GM18502 (cell line): ENCODE data around the gene WDR27.
"Not testable (repeated sequence)": the region's sequence is repeated elsewhere in the genome, so short reads cannot be mapped to it uniquely, and the experiment has no call there.

Experiments
- ATAC-seq: cut with Tn5 transposase; IDR thresholded peaks from one replicate; pipeline ENCODE4 v1.9.1; 2021; ENCODE audit warnings: mild to moderate bottlenecking; ENCODE audit not compliant: unreplicated experiment, poor library complexity

The WDR27 gene

DNA sequence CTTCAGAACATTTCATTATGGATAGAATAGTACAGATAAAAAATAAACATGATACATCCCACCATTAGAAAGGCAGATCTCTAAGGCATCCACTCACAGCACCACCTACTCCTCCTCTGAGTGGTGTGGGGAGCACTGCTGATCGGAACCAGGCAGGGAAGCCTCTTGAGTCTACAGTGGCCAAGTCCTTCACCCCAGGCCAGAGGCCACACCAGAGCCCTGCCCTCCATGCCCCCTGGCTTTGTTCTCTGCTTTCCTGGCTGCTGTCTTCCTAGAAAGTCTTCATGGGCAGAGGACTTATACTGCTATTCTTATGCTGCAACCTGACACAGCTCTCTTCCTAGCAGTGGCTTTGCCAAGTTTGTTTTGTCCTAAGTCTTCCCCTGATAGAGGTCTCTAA, 246.4 kb downstream of the WDR27 start:
- ATAC-seq: no peak

DNA sequence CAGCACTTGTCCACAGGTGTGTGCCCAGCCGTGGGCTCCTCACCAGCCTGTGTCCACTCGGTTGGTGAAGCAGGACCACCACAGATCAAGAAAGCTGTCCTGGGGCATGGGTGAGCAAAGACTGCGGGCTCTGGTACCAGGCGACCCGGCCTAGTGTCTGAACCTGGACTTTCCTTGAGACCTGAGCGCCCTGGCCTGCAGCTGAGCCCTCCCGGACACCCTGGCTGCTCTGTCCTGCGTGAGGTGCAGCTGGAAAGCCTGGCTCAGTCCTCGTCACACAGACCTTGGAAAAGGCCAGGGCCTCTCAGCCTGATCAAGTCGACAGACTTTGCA, 247.0 kb downstream of the WDR27 start:
- ATAC-seq: no peak

DNA sequence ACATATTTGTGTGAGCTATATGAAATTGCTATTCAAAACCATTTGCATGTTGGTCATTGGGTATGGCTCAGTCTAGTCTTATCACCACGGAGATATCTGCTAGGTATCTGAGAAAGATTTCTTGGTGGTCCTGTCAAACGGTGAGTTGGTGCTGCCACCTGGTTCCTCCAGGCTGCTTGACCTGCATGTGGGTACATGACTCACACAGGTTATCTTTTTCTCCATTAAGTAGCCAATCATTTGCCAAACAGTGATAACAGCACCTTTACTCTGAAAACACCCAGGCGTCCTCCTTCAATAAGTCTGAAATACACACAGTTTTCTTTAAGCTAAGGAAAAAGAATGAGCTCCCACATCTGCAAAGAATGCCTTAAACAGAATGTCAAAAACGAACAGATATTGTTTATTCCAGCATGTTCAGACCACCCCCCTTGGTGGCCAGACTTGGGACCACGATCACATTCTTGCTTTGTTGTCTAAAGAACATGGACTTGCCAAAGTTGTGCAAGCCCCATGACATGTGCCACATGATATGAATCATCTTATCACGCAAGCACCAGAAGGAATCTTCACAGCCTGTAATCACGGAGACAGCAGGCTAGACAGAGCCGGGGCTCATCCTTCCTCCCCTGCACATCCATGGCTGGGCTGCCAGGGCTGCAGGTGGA, 247.5 kb downstream of the WDR27 start:
- no peak for ATAC-seq

DNA sequence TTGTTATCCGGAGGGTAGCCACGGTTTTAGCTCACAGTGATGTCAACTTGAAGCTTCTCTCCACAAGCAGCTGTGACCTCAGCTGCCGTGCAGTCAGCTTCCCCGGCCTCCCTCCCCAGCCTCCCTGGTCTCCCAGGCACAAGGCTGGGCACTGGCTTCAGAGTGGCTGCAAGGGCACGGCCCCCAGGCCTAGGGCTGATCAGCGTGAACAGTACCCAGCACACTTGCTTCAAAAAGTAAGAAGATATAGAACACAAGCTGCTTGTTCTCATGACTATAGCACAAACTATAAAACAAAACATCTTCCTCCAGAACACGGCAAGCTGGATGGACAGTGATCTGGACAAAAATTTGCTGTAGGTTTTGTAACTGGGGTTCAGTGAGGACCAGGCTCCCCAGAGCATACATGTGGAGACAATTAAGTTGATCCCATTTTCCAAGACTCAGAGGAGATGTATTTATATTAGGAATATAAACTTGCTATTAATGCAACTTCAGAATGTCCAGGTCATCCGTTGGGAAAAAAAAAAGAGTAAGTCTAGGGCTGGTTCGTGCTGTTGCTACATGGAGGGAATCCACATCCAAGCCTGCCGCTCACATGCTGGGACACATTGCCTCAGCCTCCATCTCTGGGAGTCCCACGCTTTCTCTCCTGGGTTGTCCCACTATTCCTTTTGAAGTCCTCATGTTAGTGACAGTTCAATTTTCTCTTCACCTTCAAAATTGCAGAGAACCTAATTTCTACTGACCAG, 248.8 kb downstream of the WDR27 start:
- no peak for ATAC-seq

DNA sequence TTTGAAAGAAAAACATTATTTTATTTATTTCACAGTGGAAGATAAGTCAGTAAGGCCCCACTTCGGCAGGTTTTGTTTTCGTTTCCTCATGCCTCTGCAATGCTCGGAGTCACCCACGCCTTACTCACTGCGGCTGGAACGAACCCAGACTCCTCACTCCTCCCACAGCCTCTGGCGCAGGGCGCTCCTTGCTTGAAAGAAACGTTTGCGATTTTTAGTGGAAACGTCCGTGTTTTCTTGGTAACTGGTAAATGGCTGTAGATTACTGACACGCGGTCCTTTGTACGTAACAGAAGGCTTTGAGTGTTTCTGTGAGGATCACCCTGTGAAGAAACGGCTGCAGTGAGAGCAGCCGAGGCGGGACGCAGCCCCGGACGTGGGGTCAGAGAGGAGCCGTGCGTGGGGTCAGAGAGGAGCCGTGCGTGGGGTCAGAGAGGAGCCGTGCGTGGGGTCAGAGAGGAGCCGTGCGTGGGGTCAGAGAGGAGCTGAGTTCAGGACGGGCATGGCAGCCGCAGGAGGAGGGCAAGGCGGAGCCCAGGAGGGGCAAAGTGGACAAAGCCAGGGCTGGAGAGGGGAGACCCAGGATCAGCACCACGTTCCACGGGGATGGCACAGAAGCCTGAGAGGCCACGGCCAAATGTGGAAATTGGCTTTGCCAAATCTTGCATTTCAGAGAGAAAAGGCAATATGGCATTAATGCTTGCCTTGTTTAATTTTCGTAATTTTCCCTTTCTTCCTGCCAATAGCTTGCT, 249.5 kb downstream of the WDR27 start:
- ATAC-seq: no peak

DNA sequence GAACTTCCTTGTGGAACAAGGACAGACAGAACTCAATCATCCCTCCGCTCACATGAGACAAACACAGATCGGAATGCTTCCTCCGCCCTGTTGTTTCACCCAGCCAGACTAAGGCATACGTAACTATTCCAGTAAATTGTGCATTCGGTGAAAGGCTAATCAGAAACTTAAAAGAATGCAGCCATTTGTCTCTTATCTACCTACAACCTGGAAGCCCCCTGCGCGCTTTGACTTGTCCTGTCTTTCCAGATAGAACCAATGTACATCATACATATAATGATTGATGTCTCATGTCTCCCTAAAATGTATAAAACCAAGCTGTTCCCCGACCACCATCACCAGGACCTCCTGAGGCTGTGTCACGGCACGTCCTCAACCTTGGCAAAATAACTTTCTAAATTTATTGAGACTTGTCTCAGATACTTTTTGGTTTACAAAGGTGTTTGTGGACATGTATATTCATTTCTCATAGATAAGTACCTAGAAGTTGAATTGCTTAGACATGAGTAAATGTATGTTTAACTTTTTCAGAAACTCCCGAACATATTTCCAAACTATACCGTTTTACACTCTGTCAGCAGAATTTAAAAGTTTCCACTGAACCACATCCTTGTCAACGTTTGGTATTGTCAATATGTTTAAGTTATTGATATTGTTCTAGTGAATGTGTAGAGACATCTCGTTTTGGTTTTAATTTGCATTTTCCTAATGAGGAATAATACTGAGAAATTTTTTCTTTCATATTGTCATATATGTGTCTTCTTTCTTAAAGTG, 250.6 kb downstream of the WDR27 start:
- no peak for ATAC-seq

DNA sequence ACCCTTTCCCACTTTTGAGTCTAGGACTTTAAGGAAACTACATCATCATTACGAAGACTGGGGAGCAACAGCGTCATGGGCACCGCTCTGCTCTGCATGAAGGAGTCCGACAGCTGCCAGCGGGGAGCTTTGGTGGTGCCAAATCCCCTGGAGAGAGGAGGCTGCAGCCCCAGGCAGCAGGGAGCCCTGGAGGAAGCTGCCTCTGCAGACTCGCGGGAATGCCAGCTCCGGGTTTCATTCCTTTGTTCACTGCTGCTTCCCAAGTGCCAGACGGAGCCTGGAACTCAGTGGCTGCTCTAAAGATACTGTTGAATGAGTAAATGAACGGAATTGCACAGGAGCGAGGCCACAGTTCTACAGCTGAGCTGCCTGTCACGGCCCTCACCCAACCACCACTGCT, 251.7 kb downstream of the WDR27 start:
- ATAC-seq: no peak

DNA sequence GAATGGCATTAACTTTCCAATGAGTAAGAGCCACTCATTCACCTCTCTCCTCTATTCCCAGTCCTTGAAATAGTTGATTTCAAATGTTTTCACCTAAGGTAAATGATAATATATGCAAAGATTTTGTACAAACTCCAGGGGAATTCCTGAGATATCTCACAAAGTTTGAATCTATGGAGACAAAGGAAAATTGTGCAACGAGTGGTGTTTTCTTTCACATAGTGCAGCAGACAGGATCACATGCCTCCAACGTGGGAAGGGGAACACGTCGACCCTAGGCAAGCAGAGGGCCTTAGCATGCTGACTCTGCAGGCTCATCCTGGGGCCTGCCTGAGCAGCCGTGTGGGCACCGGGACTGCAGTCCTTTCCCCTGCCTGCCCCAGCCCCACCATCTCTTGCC, 252.6 kb downstream of the WDR27 start:
- no peak for ATAC-seq

DNA sequence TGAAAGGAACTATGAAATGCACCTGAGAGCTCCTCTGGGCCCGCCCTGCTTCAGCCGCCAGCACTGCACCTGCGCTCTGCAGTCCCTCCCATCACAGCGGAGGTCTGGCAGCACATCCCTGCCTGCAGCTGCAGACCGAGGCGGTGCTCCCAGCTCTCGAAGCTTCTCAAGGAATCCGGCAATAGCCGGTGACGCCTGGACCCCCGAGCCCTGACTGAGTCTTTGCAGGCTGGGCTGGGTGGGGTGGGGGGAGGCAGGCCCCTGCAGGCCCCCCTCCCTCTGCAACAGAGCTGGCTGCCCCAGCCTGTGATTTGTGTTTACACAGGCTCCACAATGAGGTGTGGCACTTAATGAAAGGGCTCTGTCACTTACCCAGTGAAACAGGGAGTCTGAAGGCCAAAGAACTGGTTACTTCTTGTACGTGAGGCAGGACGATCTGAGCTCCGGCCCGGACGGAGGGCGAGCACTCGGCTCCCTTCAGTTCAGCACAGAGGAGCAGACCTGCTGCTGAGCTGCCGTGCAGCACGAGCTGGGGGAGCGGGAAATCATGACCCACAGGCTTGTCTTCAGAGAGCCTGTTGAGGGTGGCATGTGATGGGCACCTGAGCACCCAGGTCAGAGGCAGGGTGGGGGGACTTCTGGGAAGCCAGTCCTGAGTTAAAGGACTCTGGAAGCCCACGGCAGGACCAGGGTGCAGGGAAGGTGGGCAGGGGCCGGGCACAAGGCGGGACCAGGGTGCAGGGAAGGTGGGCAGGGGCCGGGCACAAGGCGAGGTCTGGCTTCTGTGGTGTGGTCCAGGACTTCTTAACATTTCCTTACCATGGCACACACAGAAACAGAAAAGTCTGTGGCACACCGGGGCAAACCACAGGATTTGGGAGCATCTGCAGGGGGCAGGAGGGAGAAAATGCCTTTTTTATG, 255.9 kb downstream of the WDR27 start:
- no peak for ATAC-seq

DNA sequence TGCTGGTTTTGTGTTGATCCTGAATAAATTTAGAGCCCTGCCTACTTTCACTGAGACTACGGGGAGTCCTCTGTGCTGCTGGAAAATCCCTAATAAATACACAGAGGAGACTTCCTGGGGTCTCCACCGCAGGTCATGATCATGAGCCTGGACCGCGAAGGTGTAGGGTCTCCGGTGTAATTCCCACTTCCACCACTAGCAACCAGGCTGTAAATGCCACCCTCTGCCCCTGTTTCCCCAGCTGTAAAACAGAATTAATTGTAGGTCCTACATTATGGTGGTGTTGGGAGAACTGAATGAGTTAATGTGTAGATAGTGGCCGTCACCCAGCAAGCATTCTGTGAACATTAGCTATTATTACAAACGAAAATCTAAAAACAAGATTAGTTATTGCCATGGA, 256.6 kb downstream of the WDR27 start:
- ATAC-seq: no peak

DNA sequence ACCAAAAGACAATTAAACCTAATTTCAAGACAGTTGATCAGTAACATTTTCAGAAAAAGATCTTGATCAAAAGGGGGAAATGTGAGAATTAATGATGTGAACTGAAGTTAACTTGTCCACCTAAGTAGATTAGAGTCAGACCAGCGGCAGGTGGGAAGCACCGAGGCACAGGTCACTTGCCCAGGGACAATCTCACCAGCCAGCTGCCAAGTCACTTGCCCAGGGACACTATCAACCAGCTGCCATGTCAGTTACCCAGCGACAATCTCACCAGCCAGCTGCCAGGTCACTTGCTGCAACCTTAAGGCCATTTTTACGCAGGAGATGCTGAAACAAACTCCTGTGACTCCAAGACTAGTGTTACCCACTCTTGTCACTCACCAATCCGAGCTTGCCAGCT, 260.5 kb downstream of the WDR27 start:
- no peak for ATAC-seq

DNA sequence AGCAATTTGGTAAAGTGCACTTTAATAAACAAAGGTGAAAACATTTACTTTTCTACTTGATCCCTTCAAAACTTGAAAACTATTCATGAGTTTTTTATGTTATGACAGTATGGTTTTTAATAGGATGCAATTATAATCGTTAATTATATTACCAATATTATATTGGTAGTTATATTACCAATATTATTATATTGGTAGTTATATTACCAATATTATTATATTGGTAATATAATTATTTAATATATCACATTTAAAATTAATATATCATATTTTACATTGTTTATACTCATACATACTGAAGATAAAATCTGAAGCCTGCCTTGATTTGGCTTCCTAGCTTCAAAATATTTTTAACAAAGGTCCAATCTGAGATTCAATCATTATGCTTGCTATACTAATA, 262.1 kb downstream of the WDR27 start:
- no peak for ATAC-seq

DNA sequence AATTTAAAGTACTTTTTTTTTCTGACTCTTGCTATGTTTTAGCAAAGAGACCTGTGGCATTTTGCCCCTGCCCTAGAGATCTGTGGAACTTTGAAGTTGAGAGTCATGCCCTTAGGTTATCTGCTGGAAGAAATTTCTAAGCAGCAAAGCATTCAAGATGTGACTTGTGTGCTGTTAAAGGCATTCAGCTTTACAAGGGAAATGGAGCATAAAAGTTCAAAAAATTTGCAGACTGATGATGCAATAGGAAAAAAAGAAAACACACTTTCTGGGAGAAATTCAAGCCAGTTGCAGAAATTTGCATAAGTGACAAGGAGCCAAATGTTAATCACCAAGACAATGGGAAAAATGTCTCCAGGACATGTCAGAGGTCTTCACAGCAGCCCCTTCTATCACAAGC, 267.3 kb downstream of the WDR27 start:
- ATAC-seq: not testable (repeated sequence)

DNA sequence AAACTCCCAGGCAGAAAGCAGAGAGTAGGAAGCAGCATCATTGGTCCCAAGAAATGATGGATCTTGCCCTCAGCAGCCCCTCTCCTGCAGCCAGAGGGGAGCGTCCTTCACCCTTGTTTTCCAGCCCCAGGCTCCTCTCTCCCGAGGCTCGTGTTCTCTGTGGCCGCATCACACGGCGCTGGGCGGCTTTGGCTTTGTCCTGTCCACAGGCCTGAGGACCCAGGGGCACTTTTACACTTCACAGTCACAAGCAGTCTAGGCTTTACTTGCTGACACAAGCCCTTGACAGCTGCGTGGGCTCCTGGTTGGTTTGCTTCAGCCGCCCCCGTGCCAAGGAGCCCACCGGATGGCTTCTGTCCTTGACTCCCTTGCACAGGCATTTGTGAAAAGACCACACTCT, 272.8 kb downstream of the WDR27 start:
- ATAC-seq: no peak

DNA sequence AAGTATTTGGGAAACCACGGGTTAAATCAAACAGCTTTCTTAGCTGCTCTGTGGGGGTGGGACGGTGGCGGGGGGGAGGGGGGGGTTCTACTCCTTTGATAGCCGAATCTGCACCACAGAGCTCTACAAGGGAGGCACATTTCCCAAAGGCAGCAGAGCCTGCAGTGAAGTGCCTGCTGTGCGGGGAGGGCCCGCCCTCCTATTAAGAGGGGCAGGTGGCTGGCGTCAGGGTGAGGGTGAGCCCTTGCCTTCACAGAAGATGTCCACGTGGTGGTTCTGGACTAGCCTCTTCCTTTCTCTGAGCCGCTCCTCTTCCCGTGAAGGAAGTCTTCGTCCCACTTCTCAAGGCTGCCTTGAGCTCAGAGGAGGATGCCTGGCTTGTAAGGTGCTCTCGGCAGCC, 273.3 kb downstream of the WDR27 start:
- no peak for ATAC-seq

DNA sequence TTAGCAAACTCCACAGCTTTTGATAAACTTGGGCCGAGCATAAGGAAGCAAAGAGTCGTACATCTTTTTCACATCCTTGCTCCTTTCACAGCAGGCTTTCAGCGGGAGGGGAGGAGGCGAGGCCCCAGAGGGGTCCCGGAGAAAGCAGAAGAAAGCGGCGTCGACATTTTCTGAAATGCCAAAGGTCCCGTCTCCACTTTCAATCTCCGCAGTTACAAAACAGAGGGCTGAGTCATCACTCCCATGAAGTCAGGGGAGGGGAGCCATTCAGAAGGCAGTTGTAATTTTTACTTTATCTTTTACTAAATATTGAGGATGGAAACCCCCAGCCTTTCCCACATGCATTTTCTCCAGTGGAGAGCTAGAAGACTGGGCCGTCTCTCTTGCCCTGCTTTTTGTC, 274.0 kb downstream of the WDR27 start:
- no peak for ATAC-seq

DNA sequence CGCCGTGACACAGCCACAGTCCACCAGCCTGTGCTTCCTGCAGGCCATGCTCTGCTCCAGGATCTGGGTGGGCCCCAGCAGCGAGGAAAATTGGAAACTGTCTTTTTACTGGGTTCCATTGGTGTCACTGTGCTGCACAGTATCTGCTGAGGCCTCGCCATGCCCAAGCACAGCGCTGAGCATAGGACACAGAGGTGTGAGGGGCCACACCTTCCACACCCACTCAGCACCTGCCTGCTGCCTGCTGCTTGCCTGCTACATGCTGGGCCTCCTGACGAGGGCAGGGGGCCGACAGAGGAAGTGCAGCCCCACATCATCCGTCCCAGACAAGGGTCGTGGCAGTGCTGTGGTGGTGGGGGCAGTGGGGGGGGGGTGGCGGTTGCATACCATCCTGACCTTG, 275.2 kb downstream of the WDR27 start:
- no peak for ATAC-seq

DNA sequence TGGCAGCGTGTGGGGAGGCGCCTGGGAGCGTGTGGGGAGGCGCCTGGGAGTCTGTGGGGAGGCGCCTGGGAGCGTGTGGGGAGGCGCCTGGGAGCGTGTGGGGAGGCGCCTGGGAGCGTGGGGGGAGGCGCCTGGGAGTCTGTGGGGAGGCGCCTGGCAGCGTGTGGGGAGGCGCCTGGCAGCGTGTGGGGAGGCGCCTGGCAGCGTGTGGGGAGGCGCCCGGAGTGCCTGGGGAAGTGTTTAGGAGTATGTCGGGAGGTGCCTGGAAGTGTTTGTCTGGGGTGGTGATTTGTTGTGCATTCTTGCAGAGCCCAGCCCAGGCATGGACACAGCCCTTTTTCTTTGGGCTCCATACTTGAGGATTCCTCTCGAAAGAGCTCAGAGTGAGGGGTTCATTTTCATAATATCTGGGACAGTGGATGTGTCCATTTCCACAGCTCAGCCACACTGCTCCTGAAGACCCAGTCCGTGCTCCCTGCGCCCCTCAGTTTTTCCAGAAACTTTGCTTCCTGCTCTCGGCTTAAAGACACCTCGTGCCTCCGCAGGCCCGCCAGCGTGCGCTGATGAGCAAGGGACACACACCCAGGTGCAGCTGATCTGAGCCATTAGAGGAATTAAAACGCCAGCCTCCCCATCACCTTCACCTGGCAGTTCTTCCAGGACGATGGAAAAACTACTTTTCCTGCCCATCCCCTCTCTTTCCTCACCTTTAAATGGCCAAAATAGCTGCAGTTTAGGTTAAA, 276.0 kb downstream of the WDR27 start:
- no peak for ATAC-seq

DNA sequence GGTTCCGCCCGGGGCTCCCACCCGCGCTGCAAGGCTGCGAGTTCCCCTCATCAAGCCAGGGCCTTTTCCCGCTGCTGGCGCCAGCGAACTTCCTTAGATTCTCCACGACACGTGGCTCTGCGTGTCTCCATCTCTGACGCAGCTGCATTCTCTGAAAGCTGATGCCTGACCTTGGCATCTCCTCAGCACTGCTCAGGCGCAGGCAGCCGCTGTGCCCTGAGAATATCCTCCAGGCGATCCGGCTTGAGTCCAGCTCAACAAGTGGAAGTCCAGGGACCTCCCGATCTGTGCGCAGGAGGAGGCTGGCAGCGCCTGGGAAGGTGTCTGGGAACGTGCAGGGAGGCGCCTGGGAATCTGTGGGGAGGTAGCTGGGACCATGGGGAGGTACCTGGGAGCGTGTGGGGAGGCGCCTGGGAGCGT, 277.0 kb downstream of the WDR27 start:
- no peak for ATAC-seq
